Fibroblast of villous mesenchyme (primary cell): ENCODE data around the gene HINFP. TPM values are rescaled to one million over a fixed set of nuclear protein-coding genes. Genes with fewer than 3 reads are reported as not detected.

Experiments
- DNase-seq: peaks from one replicate; pipeline ENCODE4 v3.0.0-alpha.2; 2010; ENCODE audit warnings: low read depth
- H3K4me3 ChIP-seq: 2 replicates; pipeline ENCODE4 v1.5.1; 2011; ENCODE audit warnings: low read depth, mild to moderate bottlenecking, low read length
- CTCF ChIP-seq: IDR thresholded peaks from 2 replicates; pipeline ENCODE4 v1.5.1; 2012; ENCODE audit warnings: low read depth, mild to moderate bottlenecking, low read length; ENCODE audit not compliant: insufficient read depth
- total RNA-seq: library from RNA; depleted of rRNA; stranded (reverse); fragments of >200 nt; gene quantifications from 2 replicates; pipeline ENCODE4 v1.2.3, GENCODE V29; 2012

Gene HINFP
- total RNA-seq, 1 donor, result 18.6 TPM

GRCh38 chr11:119091966-119092879, 29.2 kb upstream of the HINFP start:
- no peak for DNase-seq
- H3K4me3 ChIP-seq, result peak overlapping the region; percentile 80

GRCh38 chr11:119092880-119093842, 28.2 kb upstream of the HINFP start:
- DNase-seq, result peak; percentile 29
- no peak for TF ChIP-seq CTCF
- H3K4me3 ChIP-seq, result peak overlapping the region; percentile 80

More at GRCh38 chr11:119091966-119092879, 29.2 kb upstream of the HINFP start:
- TF ChIP-seq CTCF, result no peak

GRCh38 chr11:119093942-119094815, 27.2 kb upstream of the HINFP start:
- DNase-seq, result peak; percentile 55
- no peak for TF ChIP-seq CTCF
- H3K4me3 ChIP-seq, result peak overlapping the region; percentile 80

- TF ChIP-seq CTCF, result peak; percentile 65
- DNase-seq, result peak; percentile 87
- H3K4me3 ChIP-seq, result peak overlapping the region; percentile 80
These were observed 26.6 kb upstream of the HINFP start for GRCh38 chr11:119094816-119095065.

- peak; percentile 100 for DNase-seq
These were observed 26.1 kb upstream of the HINFP start for GRCh38 chr11:119095066-119095880.

More at GRCh38 chr11:119095066-119095880, 26.1 kb upstream of the HINFP start:
- H3K4me3 ChIP-seq, result peak overlapping the region; percentile 80
- no peak for TF ChIP-seq CTCF
